Left ventricle myocardium inferior (tissue), 1 donor: ENCODE data around the gene NSMF. TPM values are rescaled to one million over a fixed set of nuclear protein-coding genes. Genes with fewer than 3 reads are reported as not detected.

Source experiments
- DNase-seq: peaks from one replicate; pipeline ENCODE4 v3.0.0-alpha.2; 2020
- H3K27ac ChIP-seq: fragments of 200-600 bp; replicated peaks from 2 replicates; pipeline ENCODE4 v1.8.0; 2021
- H3K27me3 ChIP-seq: fragments of 200-600 bp; 2 replicates; pipeline ENCODE4 v1.8.0; 2021; ENCODE audit warnings: low read depth
- H3K36me3 ChIP-seq: fragments of 200-600 bp; 2 replicates; pipeline ENCODE4 v1.8.0; 2021
- H3K4me1 ChIP-seq: fragments of 200-600 bp; 2 replicates; pipeline ENCODE4 v1.8.0; 2021
- H3K4me3 ChIP-seq: fragments of 200-600 bp; 2 replicates; pipeline ENCODE4 v1.8.0; 2021; ENCODE audit warnings: mild to moderate bottlenecking, moderate library complexity
- H3K9me3 ChIP-seq: fragments of 200-600 bp; replicated peaks from 2 replicates; pipeline ENCODE4 v1.8.0; 2021
- intact Hi-C: fragments of 100-400 bp; cut with micrococcal nuclease; formaldehyde crosslinking; loops from one replicate; pipeline ENCODE4 v1.11.0; 2022
- total RNA-seq: library from RNA; stranded (reverse); fragmentation: NEBNext Ultra II Directional; extraction: Animal tissue kit (Norgen Biotek cat#: 25700); gene quantifications from one replicate; pipeline ENCODE4 v1.2.1, GENCODE V29; 2021
- TF ChIP-seq, protein P1 (sequence below): fragments of 200-600 bp; IDR thresholded peaks from 2 replicates; pipeline ENCODE4 v1.8.0; 2021; ENCODE audit warnings: antibody characterized with exemption, mild to moderate bottlenecking, borderline replicate concordance
- donor health status: DM: no; HTN: yes; CAD: no; lungs with severe emphysema.

The NSMF gene
- total RNA-seq, 1 donor from 2014 or later = 9.8 TPM

DNA sequence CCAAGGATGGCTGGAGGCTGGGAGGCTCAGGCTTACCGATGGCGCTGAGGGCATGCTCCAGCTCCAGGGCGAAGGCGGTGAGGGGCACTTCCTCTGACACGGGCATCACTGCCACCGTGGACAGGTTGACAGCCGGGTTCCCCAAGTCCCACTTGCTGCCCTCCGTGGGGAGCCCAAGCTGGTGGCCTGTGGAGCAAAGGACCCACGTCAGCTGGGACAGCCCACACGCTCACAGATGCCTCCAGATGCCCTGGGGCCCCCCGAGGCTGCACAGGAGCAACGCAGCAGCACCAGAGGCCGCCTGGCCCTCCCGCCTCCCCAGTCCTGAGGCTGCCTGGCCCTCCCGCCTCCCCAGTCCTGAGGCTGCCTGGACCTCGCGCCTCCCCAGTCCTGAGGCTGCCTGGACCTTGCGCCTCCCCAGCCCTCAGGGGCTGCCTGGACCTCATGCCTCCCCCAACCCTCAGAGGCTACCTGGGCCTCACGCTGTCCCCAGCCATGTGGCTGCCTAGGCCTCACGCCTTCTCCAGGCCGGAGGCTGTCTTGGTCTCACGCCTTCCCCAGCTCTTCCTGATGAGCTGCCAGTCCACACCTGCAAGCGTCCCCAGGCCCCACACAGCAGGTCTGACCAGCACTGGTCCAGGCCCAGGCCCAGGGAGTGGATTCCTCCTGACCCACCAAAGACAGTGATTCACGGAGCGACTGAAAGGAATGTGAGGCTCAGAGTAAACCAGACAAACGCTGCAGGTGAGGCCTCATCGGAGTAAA, 25.6 kb upstream of the NSMF start:
- Histone ChIP-seq H3K27me3 (no peaks in the 10 kb centered on the region), H3K4me3 (no peak overlapping the region), H3K36me3 (no peaks in the 10 kb centered on the region), H3K4me1 (peaks cover 7% of the 10 kb centered on the region), H3K27ac (no peak overlapping the region), H3K9me3 (no peaks in the 10 kb centered on the region)
- intact Hi-C loops = no loop called here
- TF ChIP-seq, protein P1, sequence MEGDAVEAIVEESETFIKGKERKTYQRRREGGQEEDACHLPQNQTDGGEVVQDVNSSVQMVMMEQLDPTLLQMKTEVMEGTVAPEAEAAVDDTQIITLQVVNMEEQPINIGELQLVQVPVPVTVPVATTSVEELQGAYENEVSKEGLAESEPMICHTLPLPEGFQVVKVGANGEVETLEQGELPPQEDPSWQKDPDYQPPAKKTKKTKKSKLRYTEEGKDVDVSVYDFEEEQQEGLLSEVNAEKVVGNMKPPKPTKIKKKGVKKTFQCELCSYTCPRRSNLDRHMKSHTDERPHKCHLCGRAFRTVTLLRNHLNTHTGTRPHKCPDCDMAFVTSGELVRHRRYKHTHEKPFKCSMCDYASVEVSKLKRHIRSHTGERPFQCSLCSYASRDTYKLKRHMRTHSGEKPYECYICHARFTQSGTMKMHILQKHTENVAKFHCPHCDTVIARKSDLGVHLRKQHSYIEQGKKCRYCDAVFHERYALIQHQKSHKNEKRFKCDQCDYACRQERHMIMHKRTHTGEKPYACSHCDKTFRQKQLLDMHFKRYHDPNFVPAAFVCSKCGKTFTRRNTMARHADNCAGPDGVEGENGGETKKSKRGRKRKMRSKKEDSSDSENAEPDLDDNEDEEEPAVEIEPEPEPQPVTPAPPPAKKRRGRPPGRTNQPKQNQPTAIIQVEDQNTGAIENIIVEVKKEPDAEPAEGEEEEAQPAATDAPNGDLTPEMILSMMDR = no peak
- no peak for DNase-seq

DNA sequence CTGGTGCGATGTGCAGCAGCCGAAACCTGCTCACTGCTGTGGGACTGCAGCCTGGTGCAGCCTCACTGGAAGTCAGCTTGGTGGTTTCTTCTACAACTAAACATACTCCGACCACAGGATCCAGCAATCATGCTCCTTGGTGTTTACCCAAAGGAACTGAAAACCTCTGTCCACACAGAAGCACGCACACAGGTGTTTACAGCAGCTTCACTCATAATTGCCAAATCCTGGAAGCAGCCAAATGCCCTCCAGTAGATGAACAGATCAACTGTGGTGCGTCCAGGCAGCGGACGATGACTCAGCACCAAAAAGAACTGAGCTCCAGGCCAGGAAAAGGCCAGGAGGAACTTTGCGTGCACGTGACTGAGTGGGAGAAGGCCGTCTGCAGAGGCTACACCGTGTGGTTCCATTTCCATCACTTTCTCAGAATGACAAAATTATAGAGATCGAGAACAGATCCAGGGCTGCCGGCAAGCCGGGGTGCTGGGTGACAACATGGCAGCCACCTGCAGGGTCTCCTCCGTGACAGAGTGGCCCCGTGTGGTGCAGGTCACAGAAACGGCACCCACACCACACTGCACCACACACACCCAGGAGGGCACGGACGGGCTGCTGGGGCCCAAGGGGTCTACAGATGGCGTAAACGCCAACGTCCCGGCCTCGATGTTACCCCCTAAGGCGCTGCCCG, 23.1 kb upstream of the NSMF start:
- TF ChIP-seq, protein P1 = no peak
- H3K27ac ChIP-seq = no peak overlapping the region
- DNase-seq = no peak

DNA sequence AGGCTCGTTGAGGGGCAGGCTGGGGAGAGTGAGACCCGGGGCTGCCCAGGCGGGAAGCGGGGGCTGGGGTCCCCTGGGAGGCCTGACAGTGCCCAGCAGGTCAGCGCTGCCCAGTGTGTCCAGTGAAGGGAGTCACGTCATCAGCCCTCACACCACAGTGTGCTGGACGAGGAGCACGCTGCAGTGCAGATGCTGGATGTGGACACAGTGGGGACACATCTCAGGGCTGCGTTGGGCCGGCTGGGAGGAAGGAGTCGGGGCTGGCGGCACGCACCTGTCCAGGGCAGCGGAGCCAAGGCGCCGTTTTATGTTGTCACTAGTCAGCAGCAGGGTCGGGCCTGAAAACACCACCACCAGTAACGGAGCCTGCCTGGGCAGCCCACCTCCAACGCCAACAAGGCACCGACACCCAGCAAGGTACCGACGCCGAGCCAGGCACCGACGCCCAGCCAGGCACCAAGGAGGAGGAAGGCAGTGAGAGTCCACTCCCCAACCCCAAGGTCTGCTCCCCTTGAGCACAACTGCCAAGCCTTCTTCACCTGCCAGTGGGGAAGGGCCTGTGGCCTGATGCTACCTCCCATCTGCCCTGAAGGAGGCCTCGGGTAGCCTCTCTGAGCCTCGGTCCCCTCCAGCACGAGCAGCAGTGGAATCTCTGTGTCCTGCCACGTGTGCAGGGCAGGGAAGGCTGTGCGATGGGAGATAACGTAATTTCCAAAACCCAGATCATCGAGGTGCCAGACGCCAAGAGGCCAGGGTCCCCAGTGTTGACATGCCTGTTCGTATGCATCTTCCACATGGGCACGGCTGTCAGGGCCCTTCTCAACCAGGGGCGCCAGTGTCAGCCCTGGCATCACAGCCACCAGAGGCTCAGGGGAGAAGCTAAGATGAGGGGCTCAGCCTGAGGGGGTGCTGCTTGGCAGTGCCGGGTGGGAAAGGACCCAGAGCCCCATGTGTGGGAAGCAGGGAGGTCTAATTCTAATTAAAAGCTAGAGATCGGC, 21.9 kb upstream of the NSMF start:
- peaks cover 10% of the 10 kb centered on the region for H3K36me3 ChIP-seq
- no peak overlapping the region for H3K4me3 ChIP-seq
- H3K4me1 ChIP-seq = peaks cover 7% of the 10 kb centered on the region
- no peak for DNase-seq
- H3K27ac ChIP-seq = no peak overlapping the region
- TF ChIP-seq, protein P1 = no peak
- H3K9me3 ChIP-seq = peaks cover 9% of the 10 kb centered on the region
- H3K27me3 ChIP-seq = no peaks in the 10 kb centered on the region
- intact Hi-C loops = no loop called here

More for the DNA sequence above, 23.1 kb upstream of the NSMF start:
- H3K27me3 ChIP-seq = no peaks in the 10 kb centered on the region
- H3K36me3 ChIP-seq = no peaks in the 10 kb centered on the region
- no peak overlapping the region for H3K4me3 ChIP-seq
- no peaks in the 10 kb centered on the region for H3K9me3 ChIP-seq
- peaks cover 7% of the 10 kb centered on the region for H3K4me1 ChIP-seq
- intact Hi-C loops = no loop called here

DNA sequence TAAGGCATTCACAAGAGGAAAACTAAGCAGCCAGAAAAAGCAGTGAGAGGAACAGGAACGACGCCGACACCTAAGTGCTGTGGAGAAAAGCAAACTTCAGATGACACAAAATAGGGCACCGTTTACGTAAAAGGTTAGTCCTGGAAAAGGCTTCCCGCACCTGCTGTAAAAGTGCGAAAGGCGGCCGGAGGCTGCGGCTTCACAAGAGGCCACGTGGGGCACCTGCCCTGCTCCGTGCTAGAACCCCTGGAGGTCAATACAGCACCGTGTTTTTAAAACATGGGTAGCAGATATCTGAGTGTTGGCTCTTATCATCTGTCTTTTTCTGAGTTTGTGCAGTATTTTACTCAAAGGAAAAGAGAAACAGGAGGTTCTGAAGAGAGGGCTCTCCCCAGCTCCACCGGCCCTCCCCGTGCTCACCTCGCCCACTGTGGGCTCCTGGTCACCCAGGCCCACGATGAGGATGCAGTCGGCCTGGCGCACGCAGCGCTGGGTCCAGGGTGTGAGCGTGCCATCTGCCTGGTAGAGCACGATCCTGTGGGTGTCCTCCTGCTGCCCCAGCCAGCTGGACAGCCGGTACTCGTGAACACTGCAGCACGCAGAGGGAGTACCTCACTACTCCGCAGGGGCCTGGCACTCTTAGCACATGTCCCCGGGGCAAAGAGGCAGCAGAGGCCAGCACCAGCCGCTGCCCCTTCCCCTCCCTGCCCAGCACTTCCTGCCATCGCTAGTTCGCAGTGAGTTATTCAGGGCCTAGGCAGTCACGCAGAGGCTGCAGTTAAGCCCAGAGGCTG, 21.0 kb upstream of the NSMF start:
- intact Hi-C loops = no loop called here

More for the DNA sequence above, 21.0 kb upstream of the NSMF start:
- no peak for DNase-seq
- H3K27me3 ChIP-seq = no peaks in the 10 kb centered on the region
- H3K27ac ChIP-seq = no peak overlapping the region
- TF ChIP-seq, protein P1 = no peak
- H3K4me1 ChIP-seq = peaks cover 7% of the 10 kb centered on the region
- peaks cover 17% of the 10 kb centered on the region for H3K36me3 ChIP-seq
- no peak overlapping the region for H3K4me3 ChIP-seq
- H3K9me3 ChIP-seq = peaks cover 18% of the 10 kb centered on the region
